Measurements from ENCODE around the gene GLP1R. TPM values are rescaled to one million over a fixed set of nuclear protein-coding genes. Genes with fewer than 3 reads are reported as not detected.
A peak's percentile ranks its signal among the peaks of the same experiment; 100 is the strongest.

The GLP1R gene
- not detected in 2 replicates for total RNA-seq (2014; rRNA removed; shearing (Covaris generic))

DNA sequence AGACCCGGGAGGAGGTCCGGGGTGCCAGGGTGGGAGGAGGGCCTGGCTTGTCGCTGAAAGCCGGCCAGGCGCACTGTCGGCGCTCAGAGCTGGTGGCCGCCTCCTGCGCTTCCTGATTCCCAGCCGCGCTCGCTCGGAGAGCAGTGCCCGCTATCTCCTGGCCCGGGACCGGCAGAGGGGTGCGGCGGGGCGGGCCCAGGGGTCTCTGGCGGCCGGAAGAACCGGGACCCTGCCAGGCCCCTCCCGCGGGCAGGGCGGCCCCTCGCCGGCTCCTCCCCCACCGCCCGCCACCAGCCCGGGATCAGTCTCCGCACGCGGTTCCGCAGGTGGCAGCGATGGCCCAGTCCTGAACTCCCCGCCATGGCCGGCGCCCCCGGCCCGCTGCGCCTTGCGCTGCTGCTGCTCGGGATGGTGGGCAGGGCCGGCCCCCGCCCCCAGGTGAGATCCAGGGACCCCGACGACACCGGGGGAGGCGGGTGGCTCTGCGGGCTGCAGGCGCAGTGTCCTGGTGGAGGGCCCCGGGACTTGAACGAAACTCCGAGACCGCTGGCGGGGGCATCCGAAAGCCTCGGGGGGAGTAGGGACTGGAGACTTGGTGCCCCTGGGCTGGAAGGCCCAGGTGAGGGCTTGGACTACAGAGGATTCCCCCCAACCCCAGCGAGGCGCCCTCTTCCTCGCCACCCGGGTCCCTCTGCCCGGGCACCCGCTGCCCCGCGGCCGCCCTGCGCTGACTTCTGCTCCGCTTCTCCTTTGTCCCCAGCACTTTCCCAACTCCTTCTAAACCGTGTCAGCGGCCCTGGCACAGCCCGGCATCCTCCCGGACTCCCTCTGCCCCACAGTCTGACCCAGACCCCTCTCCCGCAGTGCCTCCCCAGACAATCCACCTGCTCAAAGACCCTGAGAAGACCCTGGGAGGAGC is at the start of gene GLP1R:
Gene GLP1R, plus strand, starts transcription at position 301 of the 919 bp plus-strand sequence. Its CDS starts 60 bp downstream, at position 361.
- DNase-seq (ENCODE audit: low spot score): no peak

- peak; percentile 22 for DNase-seq (ENCODE audit: low spot score)
These were observed 45.5 kb upstream of the GLP1R start for GRCh38 chr6:39003072-39003471.

GRCh38 chr6:39003492-39003891 is 45.1 kb upstream of the GLP1R start:
- no peak for DNase-seq (ENCODE audit: low spot score)

DNA sequence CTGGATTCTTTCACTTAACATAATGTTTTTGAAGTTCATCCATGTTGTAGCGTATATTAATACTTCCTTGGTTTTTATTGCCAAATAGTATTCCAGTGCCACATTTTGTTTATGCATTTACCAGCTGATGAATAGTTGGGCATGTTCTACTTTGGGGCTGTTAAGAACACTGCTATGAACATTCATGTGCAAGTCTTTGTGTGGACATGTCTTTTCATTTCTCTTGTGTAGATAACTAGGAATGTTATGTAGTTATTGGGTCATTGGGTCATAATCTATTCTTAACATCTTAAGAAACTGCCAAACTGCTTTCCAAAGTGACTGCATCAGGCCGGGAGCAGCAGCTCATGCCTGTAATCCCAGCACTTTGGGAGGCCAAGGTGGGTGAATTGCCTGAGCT is 43.8 kb upstream of the GLP1R start:
- no peak for DNase-seq (ENCODE audit: low spot score)

- no peak for DNase-seq (ENCODE audit: low spot score)
These were observed 42.8 kb upstream of the GLP1R start for GRCh38 chr6:39005774-39006173.

DNA sequence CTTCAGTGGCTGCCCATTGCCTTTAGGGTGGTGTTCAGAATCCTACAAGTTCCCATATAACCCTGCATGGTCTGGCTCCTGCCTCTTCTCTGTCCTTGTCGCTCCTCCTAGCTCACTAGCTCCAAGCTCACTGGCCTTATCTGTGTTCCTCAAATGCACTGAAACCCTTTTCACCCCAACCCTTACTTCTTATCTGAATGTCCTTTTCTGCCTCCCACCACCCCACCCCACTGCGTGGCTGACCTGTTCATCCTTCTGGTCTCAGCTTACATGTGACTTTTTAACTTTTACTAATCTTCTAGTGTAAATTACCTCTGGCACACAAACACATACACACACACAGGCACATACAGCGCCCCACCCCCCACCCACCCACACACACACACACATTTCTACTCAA is 41.0 kb upstream of the GLP1R start:
- DNase-seq (ENCODE audit: low spot score): no peak

- no peak for DNase-seq (ENCODE audit: low spot score)
These were observed 39.8 kb upstream of the GLP1R start for GRCh38 chr6:39008737-39009136.

DNA sequence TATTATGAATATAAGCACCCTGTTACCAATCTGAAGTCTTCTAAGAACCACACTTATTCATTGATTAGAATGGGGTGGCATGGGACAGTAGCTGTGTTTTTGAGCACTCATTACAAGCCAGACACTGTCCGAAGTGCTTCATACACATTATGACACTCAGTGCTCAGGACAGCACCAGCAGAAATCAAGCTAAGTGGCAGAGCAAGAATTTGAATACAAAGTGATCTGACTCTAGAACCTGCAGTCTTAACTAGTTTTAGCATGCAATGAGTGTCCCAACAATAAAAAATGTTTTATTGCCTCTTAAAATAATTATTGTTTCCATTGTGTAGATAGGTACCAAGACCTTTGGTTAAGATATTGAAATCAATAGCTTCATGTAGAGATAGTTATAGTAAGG is 39.1 kb upstream of the GLP1R start:
- no peak for DNase-seq (ENCODE audit: low spot score)

GRCh38 chr6:39016839-39017546 is 31.6 kb upstream of the GLP1R start:
- DNase-seq (ENCODE audit: low spot score): no peak

GRCh38 chr6:39017547-39017880 is 31.1 kb upstream of the GLP1R start:
- DNase-seq (ENCODE audit: low spot score): no peak

GRCh38 chr6:39018103-39018502 is 30.5 kb upstream of the GLP1R start:
- DNase-seq (ENCODE audit: low spot score): no peak

DNA sequence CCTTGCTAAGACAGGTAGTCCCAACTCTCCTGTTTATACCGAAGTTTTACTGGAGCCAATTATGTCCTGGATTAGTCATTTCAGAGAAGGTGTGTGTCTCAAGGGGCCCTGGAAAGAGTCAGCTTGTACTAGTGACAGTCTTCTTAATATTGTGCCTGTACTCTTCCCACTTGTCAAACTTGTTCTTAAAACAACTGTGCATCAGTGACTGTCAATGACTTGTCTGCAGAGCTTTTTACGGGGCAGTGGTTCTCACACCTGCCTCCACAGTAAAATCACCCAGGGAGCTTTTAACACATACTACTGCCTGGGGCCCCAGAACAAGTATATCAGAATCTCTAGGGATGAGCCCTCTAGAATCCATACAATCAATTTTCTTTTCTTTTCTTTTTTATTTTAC is 28.4 kb upstream of the GLP1R start:
- no peak for DNase-seq (ENCODE audit: low spot score)

- DNase-seq (ENCODE audit: low spot score): no peak
These were observed 27.5 kb upstream of the GLP1R start for GRCh38 chr6:39021041-39021440.

DNA sequence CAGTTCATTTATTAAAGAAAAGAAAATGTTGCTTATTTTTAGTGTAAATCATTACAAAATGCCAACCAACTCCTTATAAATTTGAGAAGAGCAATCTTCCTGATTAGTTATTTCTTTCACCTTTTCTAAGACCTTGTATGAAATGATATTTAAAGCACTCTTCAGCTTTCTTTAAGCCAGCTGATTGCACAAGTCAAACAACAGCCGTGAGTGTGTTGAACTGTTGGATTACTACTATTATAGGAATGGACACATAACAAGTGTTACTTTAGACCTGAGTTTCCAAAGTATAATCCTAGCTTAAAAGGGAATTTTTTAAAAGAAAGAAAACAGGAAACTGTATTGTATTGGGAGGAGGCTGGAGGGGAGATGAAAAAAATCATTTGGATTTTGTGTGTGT is 26.8 kb upstream of the GLP1R start:
- no peak for DNase-seq (ENCODE audit: low spot score)

DNA sequence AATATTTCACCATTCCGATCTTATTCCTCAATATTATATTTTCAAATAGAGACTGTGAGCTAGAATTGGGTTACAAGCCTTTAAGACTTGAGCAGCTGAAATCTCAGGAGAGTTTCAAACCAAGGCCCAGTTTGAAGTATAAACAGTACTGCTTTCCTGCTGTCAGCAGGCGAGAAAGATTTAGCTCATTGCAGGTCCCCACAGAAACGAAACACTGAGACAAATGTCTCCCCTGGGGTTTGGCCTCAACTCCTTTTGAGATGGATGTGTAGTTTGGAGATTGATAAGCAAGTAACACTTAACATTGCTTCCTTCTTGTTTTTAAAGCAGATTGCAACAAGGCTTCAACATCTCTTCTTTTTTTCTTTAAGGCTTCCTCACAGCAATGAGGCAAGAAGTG is 22.4 kb upstream of the GLP1R start:
- no peak for DNase-seq (ENCODE audit: low spot score)

- DNase-seq (ENCODE audit: low spot score): peak; percentile 51
These were observed 19.2 kb upstream of the GLP1R start for GRCh38 chr6:39029156-39030011.

DNA sequence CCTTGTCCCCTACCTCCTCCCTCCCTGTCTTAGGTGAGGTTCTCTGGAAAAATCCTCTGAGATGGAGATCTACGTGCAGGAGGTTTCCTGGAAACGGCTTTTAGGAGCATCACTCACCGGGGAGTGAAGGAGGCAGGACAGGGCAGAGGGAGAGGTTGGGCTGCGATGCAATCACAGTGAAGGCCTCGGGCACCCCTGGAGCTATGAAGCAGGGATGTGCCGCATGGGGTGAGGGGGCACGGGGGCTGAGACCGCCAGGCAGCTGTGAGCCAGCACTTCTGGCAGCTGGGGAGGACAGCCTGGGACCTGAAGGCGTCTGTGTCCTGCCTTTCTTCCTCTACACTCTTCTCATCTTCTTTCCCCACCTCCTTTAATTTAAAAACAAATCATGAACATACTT is 12.9 kb upstream of the GLP1R start:
- DNase-seq (ENCODE audit: low spot score): no peak

GRCh38 chr6:39037082-39037508 is 11.5 kb upstream of the GLP1R start:
- DNase-seq (ENCODE audit: low spot score): no peak

DNA sequence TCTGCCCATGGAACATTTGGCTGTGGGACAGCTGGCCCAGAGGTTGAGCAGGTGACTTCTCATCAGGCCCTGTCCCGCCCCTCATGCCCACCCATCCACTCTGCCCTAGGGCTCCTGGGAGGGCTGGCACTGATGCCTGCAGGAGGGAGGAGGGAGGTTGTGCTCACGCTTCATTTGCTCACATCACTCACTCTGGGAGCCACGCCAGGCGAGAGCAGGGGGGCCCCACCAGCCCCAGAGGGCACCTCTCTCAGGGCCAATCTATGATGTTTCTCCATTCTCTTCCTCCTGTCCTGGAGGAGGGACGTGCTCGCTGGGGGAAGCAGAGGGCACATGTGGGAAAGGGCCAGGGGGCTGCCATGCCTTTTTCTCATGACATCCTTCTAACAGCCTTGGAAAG is 10.9 kb upstream of the GLP1R start:
- no peak for DNase-seq (ENCODE audit: low spot score)

DNA sequence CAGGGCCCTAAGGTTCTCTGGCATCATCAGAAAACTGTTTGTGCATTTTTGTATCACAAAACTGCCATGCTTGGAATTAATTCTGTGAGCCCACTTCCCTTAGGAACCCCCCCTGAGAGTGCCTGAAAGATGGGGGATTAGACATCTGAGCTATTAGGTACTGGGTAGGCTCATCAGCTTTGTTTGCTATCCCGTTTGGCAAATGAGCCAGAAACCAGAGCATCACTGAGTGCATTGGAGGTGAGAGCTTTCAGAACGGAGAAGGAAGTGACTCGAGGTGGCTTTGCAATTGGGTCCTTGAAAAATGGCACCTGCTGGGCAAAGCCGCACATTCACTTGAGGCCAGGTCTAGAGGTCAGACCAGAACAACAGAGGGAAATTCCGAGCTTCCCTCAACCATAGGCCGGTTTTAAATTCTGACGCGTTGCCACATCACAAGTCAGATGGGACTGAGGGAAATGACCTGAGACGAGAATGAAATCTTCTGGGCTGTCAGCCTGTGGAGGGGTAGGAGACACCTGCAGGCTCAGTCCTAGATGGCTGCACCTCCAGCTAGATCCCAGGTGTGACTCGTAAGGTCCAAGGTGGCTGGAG is 8.4 kb upstream of the GLP1R start:
- no peak for DNase-seq (ENCODE audit: low spot score)

GRCh38 chr6:39041072-39041471 is 7.5 kb upstream of the GLP1R start:
- no peak for DNase-seq (ENCODE audit: low spot score)

- DNase-seq (ENCODE audit: low spot score): no peak
These were observed 4.8 kb upstream of the GLP1R start for GRCh38 chr6:39043776-39044175.

Measured in HT-29 (cell line).